Fibroblast of villous mesenchyme (primary cell): Measurements from ENCODE around the gene POTEJ. TPM values are rescaled to one million over a fixed set of nuclear protein-coding genes. Genes with fewer than 3 reads are reported as not detected.

Experiments
- small RNA-seq: library from RNA; depleted of rRNA; stranded (forward); fragments of <200 nt; gene quantifications from one replicate; pipeline ENCODE3, GENCODE V24; 2012
- total RNA-seq: library from RNA; depleted of rRNA; stranded (reverse); fragments of >200 nt; gene quantifications from 2 replicates; pipeline ENCODE4 v1.2.3, GENCODE V29; 2012

POTEJ gene
- total RNA-seq, 1 donor = not detected

Small RNA genes lying within 50 kb of the gene (small RNA-seq; reads per million reads assigned to genes)
- gene RF00017 = not detected
- gene RNU6-848P = not detected

Other genes with a start within 250 kb of the POTEJ start
- under 0.01 TPM in 1 of 2 replicates, not detected in the other for gene POTEI, start 102.1 kb upstream of the POTEJ start, total RNA-seq
- not detected in 2 replicates for gene CFC1B, start 90.2 kb upstream of the POTEJ start, total RNA-seq
- gene CFC1, start 11.9 kb upstream of the POTEJ start, total RNA-seq = not detected in 2 replicates
- gene GPR148, start 117.6 kb downstream of the POTEJ start, total RNA-seq = not detected in 2 replicates
- gene AMER3, start 144.1 kb downstream of the POTEJ start, total RNA-seq = not detected in 2 replicates
- 0.32 and 0.86 TPM in 2 replicates for gene ARHGEF4, start 225.5 kb downstream of the POTEJ start, total RNA-seq